HG02981 (cell line): ENCODE measurements around the gene ZCCHC4.
A peak's percentile ranks its signal among the peaks of the same experiment; 100 is the strongest.

ENCODE experiments used
- ATAC-seq: cut with Tn5 transposase; IDR thresholded peaks from one replicate; pipeline ENCODE4 v1.9.1; 2021; ENCODE audit warnings: mild to moderate bottlenecking, moderate library complexity; ENCODE audit not compliant: unreplicated experiment

The ZCCHC4 gene

DNA sequence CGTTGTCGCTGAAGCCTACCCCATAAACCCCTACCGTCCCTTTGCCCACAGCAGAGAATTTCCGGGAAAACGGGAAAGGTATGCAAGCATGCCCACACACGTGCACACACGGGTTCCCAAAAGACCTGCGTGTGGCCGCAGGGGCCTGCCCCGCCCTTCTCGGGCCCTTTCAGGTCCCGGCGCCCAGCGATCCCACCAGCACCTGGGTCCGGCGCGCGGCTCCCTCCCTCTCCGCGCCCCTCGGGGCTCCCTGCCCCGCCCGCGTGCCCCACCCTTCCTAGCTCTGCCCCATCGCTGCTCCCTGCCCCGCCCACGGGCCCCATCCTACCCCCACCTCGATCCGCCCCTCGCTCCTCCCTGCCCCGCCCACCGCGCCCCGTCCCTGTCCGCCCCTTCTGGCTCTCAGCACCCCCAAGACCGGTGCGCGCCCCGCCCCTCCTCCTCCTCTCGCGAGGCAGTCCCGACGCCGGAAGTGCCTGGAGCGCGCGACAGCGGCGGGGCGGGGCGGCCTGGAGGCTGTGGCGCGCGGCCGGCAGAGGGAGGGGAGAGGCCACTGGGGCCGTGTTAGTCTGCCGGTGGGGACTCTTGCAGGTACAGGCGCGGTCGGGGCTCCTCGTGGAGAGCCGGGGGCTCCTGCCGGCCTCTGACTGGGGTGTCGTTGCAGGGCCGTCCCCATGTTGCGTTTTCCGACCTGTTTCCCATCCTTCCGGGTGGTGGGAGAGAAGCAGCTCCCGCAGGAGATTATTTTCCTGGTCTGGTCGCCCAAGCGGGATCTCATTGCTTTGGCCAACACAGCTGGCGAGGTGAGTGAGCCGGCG is 64.4 kb downstream of the ZCCHC4 start, which contains the start of gene ANAPC4:
Gene ANAPC4, plus strand, starts transcription at position 510 of the 818 bp plus-strand sequence. Its CDS starts 165 bp downstream, at position 675.
- ATAC-seq: peak; percentile 96

- no peak for ATAC-seq
These were observed 65.2 kb downstream of the ZCCHC4 start for GRCh38 chr4:25377572-25378436.

DNA sequence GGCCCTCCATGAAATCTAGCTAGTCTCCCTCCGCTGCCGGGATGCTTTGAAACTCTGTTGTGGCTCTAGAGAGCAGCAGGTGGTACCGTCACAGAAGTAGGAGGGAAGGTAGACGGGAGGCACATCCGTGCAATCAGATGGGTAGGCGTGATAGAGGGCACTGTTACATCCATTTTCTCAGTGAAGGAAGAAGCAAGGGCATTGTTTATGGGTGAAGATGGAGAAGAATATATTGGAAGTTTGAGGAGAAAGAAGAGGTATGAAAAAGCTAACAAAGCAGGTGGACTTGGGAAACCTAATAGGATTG is 65.8 kb downstream of the ZCCHC4 start:
- no peak for ATAC-seq

GRCh38 chr4:25379591-25379990 is 67.0 kb downstream of the ZCCHC4 start:
- ATAC-seq: no peak

DNA sequence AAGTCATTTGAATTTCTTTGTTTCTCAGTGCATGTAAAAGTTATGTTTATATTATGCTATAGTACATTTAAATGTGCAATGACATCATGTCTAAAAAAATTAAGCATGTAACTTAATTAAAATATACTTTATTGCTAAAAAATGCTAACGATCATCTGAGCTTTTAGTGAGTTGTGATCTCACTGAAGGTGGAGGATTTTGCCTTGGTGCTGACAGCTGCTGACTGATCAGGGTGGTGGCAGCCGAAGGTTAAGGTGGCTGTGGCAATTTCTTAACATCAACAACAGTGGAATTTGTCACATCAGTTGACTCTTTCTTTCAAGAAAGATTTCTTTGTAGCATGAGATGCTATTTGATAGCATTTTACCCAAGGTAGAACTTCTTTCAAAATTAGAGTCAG is 71.1 kb downstream of the ZCCHC4 start:
- ATAC-seq: no peak

GRCh38 chr4:25386926-25387325 is 74.4 kb downstream of the ZCCHC4 start:
- ATAC-seq: no peak

GRCh38 chr4:25397305-25397704 is 84.7 kb downstream of the ZCCHC4 start:
- ATAC-seq: no peak

DNA sequence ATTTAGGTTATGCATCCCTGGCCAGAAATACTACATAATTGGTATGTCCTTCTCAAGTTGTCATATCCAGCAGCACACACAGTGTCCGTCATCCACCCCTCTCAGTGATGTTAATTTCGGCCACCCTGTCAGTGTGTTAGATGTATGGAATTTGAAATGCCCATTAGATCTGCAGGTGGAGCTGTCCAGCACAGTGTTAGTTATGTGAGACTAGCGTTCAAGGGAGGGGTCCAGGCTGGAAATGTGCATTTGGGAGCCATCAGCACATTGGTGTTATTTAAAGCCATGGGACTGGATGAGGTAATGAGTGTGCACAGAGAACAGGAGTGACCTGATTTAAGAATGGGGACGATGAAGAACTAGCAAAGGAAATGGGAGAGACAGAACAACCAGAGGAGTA is 86.9 kb downstream of the ZCCHC4 start:
- ATAC-seq: no peak

DNA sequence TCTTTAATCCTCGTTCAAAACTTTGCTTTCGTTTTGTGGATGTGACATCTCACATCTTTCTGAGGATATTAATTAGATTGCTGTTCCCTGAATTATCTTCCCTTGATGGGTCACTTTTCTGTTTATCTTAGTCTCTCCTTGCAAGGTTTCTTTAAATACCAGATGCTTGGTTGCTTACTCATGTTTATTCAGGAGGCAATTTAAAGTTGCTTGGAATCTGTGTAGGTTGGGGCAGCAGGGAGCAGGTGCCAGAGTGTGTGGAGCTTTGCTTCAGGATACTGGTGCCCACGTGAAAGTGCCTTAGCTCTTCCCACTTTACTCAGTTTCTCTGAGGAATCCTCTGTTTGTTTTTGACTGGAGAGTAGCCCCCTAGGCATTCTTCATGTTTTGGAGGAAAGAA is 88.5 kb downstream of the ZCCHC4 start:
- no peak for ATAC-seq

GRCh38 chr4:25402521-25402920 is 89.9 kb downstream of the ZCCHC4 start:
- ATAC-seq: no peak

DNA sequence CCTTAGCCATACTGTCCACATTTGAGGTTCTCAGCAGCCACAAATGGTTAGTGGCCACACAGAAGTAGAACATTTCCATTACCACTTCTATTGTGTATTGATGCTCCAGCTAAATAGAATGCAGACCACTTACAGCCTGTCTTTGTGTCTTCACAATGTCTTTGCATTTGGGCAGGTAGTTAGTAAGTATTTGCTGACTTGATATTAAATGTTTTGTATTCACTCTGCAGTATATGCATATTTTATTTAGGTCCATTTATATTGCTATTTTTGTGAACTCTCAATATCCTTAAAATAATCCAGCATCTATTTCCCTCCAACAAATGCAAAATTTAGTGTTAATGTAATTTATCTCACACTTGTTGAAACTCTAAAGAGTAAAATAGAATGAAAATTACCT is 91.1 kb downstream of the ZCCHC4 start:
- ATAC-seq: no peak

GRCh38 chr4:25405453-25405852 is 92.9 kb downstream of the ZCCHC4 start:
- no peak for ATAC-seq

DNA sequence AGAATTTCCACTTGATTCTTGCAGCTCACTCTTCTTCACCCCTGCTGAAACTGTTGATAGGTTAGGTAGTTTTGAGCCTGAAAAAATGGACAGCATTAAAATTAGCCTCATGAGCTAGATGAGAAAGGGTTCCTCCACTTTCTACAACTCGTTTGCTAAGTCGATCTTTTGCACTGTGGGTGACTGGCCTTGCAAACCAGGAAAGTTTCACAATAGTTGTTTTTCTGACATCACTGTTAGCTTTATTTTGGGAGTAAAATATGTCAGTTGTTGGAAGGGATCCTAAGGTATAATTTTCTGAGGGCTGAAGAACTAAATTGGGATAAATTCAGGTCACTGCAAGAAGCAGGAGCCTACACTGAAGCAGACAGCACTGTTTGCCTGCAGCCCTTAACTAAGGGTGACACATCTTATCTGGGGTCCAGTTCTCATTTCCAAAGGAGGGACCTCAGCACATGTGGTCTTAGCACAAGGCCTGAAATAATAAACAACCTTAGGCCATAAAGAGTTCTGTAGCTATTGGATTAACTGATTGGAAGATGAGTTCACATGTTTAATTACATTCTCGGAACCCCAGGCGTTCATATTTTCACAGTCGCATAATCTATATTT is 93.6 kb downstream of the ZCCHC4 start:
- ATAC-seq: no peak

- ATAC-seq: no peak
These were observed 98.4 kb downstream of the ZCCHC4 start for GRCh38 chr4:25410820-25411529.

DNA sequence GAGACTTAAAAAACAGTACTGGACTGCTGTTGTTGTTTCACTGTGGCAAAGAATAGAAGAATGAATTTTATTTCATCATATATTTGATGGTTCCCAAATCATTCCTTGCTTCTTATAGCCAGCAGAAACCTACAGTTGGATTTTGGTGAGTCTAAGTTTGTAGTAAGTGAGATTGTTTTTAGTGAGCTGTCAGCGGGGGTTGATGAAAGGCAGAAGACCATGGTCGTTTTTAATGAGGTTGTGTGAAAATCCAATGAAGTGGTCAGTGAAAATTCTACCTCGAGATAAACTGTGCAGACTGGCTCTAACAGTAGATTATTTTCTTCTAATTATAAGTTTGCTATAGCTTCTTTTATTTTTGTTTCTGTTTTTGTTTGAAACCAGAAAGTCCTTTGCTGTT is 100.7 kb downstream of the ZCCHC4 start:
- ATAC-seq: no peak

DNA sequence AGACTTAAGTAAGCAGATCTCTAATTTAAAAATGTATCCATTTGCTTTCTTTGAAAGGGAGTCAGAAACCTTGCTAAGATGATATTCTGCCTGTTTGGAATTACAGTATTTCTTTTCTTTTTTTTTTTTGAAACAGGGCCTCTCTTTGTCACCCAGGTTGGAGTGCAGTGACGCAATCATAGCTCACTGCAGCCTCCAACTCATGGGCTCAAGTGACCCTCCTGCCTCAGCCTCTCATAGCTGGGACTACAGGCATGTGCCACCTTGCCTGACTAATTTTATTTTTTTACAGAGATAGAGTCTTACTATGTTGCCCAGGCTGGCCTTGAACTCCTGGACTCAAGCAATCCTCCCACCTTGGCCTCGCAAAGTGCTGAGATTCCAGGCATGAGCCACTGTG is 104.4 kb downstream of the ZCCHC4 start:
- no peak for ATAC-seq
